HepG2 (cell line): ENCODE measurements around the gene NSD2.

Experiments
- GTF3A ChIP-seq: sonication (generic); formaldehyde crosslinking; conservative IDR thresholded peaks from 2 replicates; pipeline ENCODE4 v1.4.0; 2020; ENCODE audit warnings: mild to moderate bottlenecking, missing genetic modification reagents
- MED1 ChIP-seq: sonication (generic); formaldehyde crosslinking; IDR thresholded peaks from 2 replicates; pipeline ENCODE4 v1.4.0; 2020; ENCODE audit warnings: missing genetic modification reagents

DNA sequence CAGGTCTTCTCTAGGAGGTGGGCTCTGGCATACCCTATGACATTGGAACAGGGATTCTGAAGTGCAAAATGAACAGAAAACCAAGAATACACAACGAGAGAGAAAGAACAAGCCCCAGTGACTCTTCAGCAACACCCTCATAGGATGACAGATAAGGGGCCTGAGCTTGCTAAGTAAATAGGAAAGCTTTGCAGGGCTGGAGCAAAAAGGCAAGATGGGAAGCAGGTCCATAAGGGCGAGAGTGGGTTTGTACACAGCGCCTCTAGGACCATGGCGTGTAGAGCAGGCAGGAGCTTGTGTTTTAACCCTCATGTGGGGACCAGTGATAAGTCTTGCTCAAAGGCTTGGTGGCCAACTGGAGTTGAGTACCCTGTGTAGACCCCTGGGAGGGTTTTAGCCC lies 91.8 kb downstream of the NSD2 start:
- TF ChIP-seq MED1 (CRISPR knock-in tag) = no peak
- TF ChIP-seq GTF3A (CRISPR knock-in tag) = no peak
